Measurements from ENCODE around the gene RAB2B.
A peak's percentile ranks its signal among the peaks of the same experiment; 100 is the strongest.
"Not testable (repeated sequence)": the region's sequence is repeated elsewhere in the genome, so short reads cannot be mapped to it uniquely, and the experiment has no call there.

Gene RAB2B

DNA sequence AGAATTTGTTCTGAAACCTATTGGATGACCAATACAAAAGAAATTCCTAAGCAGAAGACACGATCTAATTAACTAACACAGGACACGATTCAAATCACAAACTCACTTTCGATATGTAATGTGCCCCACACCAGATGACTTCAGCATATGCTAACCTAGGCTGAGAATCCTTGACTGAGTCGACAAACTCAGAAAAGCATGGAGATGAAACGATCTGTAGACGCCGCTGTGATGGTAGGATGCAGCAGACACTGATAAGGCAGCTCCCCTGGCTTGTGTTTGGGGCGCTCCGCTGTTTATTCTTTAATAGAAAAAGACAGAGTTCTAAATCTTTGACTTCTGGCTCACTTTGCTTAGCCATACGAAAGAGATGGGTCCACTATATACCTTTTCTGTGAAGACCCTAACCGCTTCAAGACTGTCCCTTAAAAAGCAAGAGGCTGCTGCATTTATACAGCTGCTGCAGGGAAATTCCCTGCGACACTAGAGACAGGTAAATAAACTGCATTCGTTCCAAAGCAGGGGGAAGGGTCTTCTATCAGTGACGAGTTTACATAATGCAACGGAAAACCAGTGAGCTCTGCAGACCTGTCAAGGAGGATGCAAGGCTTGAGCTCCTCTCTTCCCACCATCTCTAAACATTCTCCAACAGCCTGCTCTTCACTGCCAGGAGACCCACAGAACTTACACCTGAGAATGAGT, 21.8 kb downstream of the RAB2B start:
- in situ Hi-C loops (cut with HindIII; ENCODE audit: low sequenced_read_pairs), result no loop called here
- TF ChIP-seq, protein P1, sequence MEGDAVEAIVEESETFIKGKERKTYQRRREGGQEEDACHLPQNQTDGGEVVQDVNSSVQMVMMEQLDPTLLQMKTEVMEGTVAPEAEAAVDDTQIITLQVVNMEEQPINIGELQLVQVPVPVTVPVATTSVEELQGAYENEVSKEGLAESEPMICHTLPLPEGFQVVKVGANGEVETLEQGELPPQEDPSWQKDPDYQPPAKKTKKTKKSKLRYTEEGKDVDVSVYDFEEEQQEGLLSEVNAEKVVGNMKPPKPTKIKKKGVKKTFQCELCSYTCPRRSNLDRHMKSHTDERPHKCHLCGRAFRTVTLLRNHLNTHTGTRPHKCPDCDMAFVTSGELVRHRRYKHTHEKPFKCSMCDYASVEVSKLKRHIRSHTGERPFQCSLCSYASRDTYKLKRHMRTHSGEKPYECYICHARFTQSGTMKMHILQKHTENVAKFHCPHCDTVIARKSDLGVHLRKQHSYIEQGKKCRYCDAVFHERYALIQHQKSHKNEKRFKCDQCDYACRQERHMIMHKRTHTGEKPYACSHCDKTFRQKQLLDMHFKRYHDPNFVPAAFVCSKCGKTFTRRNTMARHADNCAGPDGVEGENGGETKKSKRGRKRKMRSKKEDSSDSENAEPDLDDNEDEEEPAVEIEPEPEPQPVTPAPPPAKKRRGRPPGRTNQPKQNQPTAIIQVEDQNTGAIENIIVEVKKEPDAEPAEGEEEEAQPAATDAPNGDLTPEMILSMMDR (IDR thresholded peaks at IDR 0.05; ENCODE audit: low read depth, low read length), result no peak
- H3K4me3 ChIP-seq (ENCODE audit: low read depth, low read length), result peak overlapping the region; percentile 96
- DNase-seq (ENCODE audit: low read depth, low spot score), result no peak

DNA sequence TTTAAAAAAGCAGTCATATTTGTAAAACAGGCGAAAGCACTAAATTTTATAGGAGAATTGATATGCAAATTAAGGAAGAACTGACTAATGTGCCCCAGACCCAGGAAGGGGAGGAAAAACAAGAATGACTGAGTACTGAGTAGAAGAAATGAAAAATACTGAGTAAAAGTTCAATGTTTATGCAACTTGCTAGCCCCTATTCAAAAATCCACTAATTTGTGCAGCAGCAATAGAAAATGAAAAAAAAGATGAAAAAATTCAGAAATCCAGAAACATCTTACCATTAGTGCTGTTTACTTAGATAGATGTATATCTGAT, 26.9 kb downstream of the RAB2B start:
- TF ChIP-seq, protein P1 (IDR thresholded peaks at IDR 0.05; ENCODE audit: low read depth, low read length), result no peak
- H3K4me3 ChIP-seq (ENCODE audit: low read depth, low read length), result no peak overlapping the region
- no peak for DNase-seq (ENCODE audit: low read depth, low spot score)
- in situ Hi-C loops (cut with HindIII; ENCODE audit: low sequenced_read_pairs), result no loop called here

DNA sequence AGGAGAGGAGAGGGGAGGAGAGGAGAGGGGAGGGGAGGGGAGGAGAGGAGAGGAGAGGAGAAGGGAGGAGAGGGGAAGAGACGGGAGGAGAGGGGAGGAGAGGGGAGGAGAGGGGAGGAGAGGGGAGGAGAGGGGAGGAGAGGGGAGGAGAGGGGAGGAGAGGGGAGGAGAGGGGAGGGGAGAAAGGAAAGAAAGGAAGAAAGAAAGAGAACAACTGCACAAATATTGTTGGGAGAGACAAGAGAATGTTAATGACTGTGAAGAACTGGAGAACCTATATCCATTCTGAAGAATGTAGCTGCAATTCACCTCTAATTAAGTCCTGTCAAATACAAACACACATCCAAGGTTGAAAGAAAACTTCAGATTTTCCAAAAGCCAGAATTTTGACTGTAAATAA, 34.1 kb downstream of the RAB2B start:
- in situ Hi-C loops (cut with HindIII; ENCODE audit: low sequenced_read_pairs); H3K4me3 ChIP-seq (ENCODE audit: low read depth, low read length); DNase-seq (ENCODE audit: low read depth, low spot score): not testable (repeated sequence)

DNA sequence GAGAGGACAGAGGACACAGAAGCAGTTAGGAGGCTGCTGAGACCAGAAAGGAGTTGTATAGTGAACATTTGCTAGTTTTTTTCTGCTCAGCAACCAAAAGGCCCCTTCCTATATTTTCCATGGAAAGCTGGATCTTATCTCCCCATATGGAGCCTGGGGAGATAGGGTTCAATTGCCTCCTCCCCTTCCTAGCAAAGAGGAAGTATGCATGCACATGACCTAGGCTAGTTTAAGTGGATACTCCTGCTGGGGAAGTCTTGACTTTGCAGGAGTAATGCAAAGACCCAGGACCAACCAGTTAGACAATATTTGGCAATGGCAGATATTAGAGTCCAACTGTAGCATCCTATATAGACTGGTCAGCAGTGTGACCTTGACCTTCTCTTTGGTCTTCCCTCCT, 35.9 kb downstream of the RAB2B start:
- no peak for DNase-seq (ENCODE audit: low read depth, low spot score)
- in situ Hi-C loops (cut with HindIII; ENCODE audit: low sequenced_read_pairs), result no loop called here
- TF ChIP-seq, protein P1 (IDR thresholded peaks at IDR 0.05; ENCODE audit: low read depth, low read length), result no peak
- no peak overlapping the region for H3K4me3 ChIP-seq (ENCODE audit: low read depth, low read length)

DNA sequence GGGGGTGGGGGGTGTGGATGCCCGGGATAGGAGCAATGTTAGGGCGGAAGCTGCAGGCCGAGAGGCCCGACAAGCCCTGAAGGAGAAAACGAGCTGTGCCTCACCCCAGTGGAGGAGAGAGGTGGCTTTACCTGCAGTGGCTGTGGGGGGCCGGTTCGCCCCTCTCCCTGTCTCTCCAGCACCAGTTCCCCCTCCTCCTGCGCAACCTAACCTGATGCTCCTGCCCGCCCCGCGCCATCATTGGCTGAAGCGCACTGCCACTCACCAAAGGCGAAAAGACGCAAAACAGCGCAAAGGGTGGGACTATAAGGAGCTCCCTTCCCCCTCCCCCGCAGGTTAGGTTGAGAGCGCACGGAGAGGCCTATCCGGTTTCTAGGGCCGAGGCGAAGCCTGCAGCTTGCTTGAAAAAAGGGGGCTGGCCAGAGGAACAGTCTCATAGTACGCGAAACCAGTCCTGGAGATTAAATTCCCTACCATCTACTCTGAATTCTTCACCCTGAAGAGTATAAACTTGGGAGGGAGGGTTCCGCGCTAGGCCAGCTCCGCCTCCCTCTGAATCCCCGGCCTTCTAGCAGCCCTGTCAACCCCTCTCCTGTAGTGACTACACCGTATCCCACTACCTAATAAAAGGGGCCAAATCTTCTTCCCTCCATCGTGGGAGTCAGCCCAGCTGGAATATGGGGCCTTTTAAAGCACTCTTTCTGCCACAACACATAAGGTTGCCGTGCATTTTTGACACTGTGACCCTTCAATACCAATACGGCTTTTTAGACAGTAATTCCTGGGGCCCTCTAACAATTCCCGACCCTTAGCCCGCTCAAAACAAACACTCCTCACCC, 39.5 kb downstream of the RAB2B start:
- in situ Hi-C loops (cut with HindIII; ENCODE audit: low sequenced_read_pairs), result no loop called here
- TF ChIP-seq, protein P1 (IDR thresholded peaks at IDR 0.05; ENCODE audit: low read depth, low read length), result no peak
- H3K4me3 ChIP-seq (ENCODE audit: low read depth, low read length), result peak overlapping the region; percentile 89
- peak; percentile 99 for DNase-seq (ENCODE audit: low read depth, low spot score)

DNA sequence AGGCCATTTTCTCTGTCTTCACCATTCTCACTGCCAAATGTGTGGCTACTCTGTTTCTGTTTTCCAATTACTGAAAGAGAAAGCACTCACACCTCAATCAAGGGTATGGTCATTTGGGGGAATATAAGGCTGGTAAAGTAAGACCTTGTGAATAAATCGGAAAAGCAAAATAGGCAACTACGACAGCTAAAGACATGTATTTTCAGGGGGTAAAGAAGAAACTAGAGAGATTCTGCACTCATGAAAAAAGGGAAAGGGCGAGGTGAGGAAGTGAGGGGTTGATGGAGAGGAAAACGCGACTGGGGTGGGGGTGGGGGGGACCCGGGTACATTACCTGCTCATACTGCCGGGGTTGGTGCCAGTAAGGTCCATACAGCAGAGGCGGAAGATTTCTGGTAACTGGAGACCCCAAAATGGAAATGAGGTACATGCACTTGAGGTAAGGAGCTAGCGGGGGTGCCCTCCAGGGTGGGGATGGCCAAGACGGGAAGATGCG, 40.1 kb downstream of the RAB2B start:
- in situ Hi-C loops (cut with HindIII; ENCODE audit: low sequenced_read_pairs), result no loop called here
- TF ChIP-seq, protein P1 (IDR thresholded peaks at IDR 0.05; ENCODE audit: low read depth, low read length), result no peak
- H3K4me3 ChIP-seq (ENCODE audit: low read depth, low read length), result peak overlapping the region; percentile 89
- DNase-seq (ENCODE audit: low read depth, low spot score), result peak; percentile 18

DNA sequence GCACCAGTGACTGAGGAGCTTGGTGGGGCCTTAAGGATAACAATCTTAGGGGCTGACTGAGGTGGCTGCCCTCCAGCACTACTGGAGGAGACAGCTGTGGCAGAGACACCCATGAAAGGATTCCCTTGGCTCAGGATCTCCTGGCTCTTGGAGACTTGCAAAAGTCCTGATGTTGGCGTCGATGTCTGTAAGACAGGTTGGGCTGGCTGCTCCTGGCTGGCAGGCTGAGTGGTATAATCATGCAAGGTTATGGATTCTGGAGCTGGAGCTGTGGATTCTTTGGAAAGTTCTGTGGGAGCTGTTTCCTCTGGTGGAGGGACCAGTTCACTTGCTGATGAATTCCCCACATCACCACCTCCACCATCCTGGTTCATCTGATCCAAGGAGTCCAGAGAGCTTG, 45.6 kb downstream of the RAB2B start:
- H3K4me3 ChIP-seq (ENCODE audit: low read depth, low read length), result no peak overlapping the region
- TF ChIP-seq, protein P1 (IDR thresholded peaks at IDR 0.05; ENCODE audit: low read depth, low read length), result no peak
- DNase-seq (ENCODE audit: low read depth, low spot score), result no peak
- in situ Hi-C loops (cut with HindIII; ENCODE audit: low sequenced_read_pairs), result no loop called here
